ENCODE data around the gene CRLF3.
"Not testable (repeated sequence)": the region's sequence is repeated elsewhere in the genome, so short reads cannot be mapped to it uniquely, and the experiment has no call there.

Gene CRLF3

GRCh38 chr17:30796016-30796415, 28.5 kb downstream of the CRLF3 start:
- TF ChIP-seq, protein P1, sequence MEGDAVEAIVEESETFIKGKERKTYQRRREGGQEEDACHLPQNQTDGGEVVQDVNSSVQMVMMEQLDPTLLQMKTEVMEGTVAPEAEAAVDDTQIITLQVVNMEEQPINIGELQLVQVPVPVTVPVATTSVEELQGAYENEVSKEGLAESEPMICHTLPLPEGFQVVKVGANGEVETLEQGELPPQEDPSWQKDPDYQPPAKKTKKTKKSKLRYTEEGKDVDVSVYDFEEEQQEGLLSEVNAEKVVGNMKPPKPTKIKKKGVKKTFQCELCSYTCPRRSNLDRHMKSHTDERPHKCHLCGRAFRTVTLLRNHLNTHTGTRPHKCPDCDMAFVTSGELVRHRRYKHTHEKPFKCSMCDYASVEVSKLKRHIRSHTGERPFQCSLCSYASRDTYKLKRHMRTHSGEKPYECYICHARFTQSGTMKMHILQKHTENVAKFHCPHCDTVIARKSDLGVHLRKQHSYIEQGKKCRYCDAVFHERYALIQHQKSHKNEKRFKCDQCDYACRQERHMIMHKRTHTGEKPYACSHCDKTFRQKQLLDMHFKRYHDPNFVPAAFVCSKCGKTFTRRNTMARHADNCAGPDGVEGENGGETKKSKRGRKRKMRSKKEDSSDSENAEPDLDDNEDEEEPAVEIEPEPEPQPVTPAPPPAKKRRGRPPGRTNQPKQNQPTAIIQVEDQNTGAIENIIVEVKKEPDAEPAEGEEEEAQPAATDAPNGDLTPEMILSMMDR (IDR thresholded peaks at IDR 0.05; ENCODE audit: borderline replicate concordance, insufficient read depth, low read depth, low read length): no peak
- H3K4me3 ChIP-seq (ENCODE audit: low read depth, low read length): no peak overlapping the region

DNA sequence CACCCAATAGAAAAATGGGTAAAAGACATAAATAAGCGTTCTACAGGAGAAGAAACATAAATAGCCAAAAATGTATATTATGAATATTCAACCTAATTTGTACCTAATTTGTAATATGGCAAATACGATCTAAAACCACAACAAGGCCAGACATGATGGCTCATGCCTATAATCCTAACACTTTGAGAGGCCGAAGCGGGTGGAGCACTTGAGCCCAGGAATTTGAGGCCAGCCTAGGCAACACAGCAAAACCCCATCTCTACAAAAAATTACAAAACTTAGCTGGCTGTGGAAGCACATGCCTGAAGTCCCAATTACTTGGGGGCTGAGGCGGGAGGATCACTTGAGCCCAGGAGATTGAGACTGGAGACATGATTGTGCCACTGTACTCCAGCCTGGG, 30.1 kb downstream of the CRLF3 start:
- TF ChIP-seq, protein P1 (IDR thresholded peaks at IDR 0.05; ENCODE audit: borderline replicate concordance, insufficient read depth, low read depth, low read length): no peak
- no peak overlapping the region for H3K4me3 ChIP-seq (ENCODE audit: low read depth, low read length)

DNA sequence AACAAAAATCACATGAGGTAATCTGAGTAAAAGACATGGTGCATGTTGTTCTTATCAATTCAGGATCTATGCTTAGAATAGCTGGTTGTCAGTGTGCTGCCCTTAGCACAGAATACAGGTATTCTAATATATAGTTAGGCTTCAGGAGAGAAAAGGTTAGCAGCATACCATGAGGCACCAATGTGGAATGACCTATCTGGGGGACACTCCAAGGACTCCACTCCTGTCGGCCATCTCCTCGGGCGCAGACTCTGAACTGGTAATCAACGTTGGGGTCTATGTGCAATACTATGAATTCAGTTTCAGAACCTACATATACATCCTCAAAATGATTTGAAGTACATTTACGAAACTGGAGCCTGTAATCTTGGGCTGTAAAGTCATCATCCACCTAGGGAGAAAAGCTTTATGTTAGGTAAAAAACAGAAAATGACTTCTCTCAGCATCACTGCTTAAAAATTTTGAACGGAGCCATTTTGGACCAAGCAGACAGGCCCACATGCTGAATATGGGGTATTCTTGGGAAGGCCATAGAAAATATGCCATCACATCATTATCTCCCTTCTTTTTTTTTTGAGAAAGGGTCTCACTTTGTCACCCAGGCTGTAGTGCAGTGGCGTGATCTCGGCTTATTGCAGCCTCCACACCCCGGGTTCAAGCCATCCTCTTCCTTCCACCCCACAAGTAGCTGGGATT, 31.1 kb downstream of the CRLF3 start:
- TF ChIP-seq, protein P1 (IDR thresholded peaks at IDR 0.05; ENCODE audit: borderline replicate concordance, insufficient read depth, low read depth, low read length): no peak
- no peak overlapping the region for H3K4me3 ChIP-seq (ENCODE audit: low read depth, low read length)

- TF ChIP-seq, protein P1 (IDR thresholded peaks at IDR 0.05; ENCODE audit: borderline replicate concordance, insufficient read depth, low read depth, low read length): no peak
These were observed 34.2 kb downstream of the CRLF3 start for GRCh38 chr17:30790279-30790678.

DNA sequence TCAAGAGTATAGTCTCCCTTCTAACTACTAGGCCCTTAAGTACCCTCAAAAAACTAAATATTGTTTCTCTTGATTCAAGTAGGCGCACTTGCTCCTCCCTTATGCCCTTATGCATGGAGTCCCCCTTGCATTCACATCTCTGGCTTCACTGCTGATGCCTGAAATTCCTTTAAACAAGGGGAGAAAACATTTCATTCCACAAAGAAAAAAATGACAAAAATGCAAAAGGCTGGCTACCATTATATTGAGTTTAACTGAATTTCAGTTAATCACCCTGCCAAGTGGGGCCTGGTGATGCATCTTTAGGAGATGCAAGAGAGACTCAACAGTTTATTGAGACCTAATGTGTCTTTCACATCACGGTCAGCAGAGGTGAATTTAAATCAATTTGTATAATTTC, 35.6 kb downstream of the CRLF3 start:
- H3K4me3 ChIP-seq (ENCODE audit: low read depth, low read length): no peak overlapping the region
- TF ChIP-seq, protein P1 (IDR thresholded peaks at IDR 0.05; ENCODE audit: borderline replicate concordance, insufficient read depth, low read depth, low read length): no peak

More at GRCh38 chr17:30790279-30790678, 34.2 kb downstream of the CRLF3 start:
- no peak overlapping the region for H3K4me3 ChIP-seq (ENCODE audit: low read depth, low read length)

- no peak overlapping the region for H3K4me3 ChIP-seq (ENCODE audit: low read depth, low read length)
- TF ChIP-seq, protein P1 (IDR thresholded peaks at IDR 0.05; ENCODE audit: borderline replicate concordance, insufficient read depth, low read depth, low read length): no peak
These were observed 42.3 kb downstream of the CRLF3 start for GRCh38 chr17:30782206-30782605.

DNA sequence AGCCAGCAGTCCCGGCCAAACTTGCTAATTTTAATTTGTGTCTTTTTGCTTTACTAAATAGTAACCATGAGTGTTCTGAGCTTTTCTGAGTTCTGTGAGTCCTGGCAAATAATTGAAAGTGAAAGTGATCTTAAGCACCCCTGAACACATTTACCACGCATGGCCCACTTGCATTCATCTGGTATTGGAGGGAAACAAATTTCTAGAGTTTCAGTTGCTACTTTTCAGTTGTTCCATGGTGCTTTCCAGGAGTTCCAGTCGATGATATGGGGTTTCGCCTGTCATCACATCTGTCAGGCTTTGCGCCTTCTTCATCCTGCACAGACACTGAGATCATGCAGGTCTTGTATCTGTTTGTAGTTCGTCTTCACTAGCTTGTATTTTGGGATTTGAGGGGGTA, 44.1 kb downstream of the CRLF3 start:
- TF ChIP-seq, protein P1 (IDR thresholded peaks at IDR 0.05; ENCODE audit: borderline replicate concordance, insufficient read depth, low read depth, low read length): no peak
- no peak overlapping the region for H3K4me3 ChIP-seq (ENCODE audit: low read depth, low read length)

GRCh38 chr17:30768771-30769170, 55.7 kb downstream of the CRLF3 start:
- not testable (repeated sequence) for H3K4me3 ChIP-seq (ENCODE audit: low read depth, low read length)

DNA sequence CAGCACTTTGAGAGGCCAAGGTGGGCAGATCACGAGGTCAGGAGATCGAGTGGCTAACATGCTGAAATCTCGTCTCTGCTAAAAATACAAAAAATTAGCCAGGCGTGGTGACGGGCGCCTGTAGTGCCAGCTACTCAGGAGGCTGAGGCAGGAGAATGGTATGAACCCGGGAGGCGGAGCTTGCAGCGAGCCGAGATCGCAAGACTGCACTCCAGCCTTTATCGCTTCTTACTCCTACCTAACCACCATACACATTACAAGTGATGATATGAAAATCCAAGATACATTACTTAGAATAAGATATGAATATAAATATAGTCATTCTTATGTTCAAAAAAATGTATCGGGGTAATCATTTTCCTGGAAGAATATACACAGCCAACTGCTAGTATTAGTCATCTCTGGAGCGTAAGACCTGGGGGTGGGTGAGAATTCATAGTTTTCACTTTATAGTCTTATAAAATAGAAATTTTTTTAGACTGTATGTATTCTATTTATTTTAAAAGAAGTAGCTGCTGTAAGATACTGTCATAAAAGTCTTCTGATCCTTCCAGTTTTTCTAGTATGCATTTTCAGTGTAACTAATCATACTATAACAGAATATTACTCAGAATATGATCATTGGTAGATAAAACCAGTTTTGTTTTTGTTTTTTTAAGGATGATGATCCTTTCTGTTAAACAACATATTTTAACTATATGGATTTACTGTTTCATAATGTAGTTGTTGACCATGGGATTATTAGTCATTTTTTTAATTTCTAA, 56.7 kb downstream of the CRLF3 start:
- H3K4me3 ChIP-seq (ENCODE audit: low read depth, low read length): not testable (repeated sequence)

Measured in GM12875 (cell line).